Colonic mucosa (tissue), 4 donors: ENCODE data around the gene GALNT1. TPM values are rescaled to one million over a fixed set of nuclear protein-coding genes. Genes with fewer than 3 reads are reported as not detected.

ENCODE experiments used
- DNase-seq: peaks from one replicate; pipeline ENCODE4 v3.0.0-alpha.2; 2020
- H3K27ac ChIP-seq: fragments of 200-600 bp; one replicate; pipeline ENCODE4 v1.8.0; 2021
- H3K27me3 ChIP-seq: fragments of 200-600 bp; one replicate; pipeline ENCODE4 v1.8.0; 2021
- H3K36me3 ChIP-seq: fragments of 200-600 bp; one replicate; pipeline ENCODE4 v1.8.0; 2021
- H3K4me1 ChIP-seq: fragments of 200-600 bp; one replicate; pipeline ENCODE4 v1.8.0; 2021; ENCODE audit warnings: mild to moderate bottlenecking
- H3K4me3 ChIP-seq: fragments of 200-600 bp; one replicate; pipeline ENCODE4 v1.8.0; 2021
- H3K9ac ChIP-seq, 2 donors: one replicate each; pipeline ENCODE4 v1.7.0; 2013; ENCODE audit warnings: control low read depth in 2 of 2, low read depth in 2 of 2, low read length in 2 of 2
- H3K9me3 ChIP-seq: fragments of 200-600 bp; one replicate; pipeline ENCODE4 v1.8.0; 2021
- CTCF ChIP-seq: fragments of 200-600 bp; IDR thresholded peaks from one replicate; pipeline ENCODE4 v1.8.0; 2022; ENCODE audit warnings: antibody characterized with exemption, mild to moderate bottlenecking
- intact Hi-C: fragments of 100-400 bp; cut with DNase I; formaldehyde crosslinking; loops from one replicate; pipeline ENCODE4 v1.14.1; 2022
- total RNA-seq, 2 donors: library from RNA; stranded (reverse); fragmentation: NEBNext Ultra II Directional in 1 of 2; extraction: Animal tissue kit (Norgen Biotek cat#: 25700) in 1 of 2; gene quantifications; one replicate each; pipeline ENCODE4 v1.2.1, GENCODE V29; 2021
- donor health status: healthy.
- donor health status: DM: no; HTN: no; CAD: no.
- donor health status: DM: no; HTN: no; CAD: no.

Gene GALNT1
- total RNA-seq, 2 donors from 2014 or later = 108 to 140 TPM

GRCh38 chr18:35695384-35695783 lies 113.8 kb downstream of the GALNT1 start:
- no peaks in the 10 kb centered on the region for H3K9me3 ChIP-seq
- intact Hi-C loops = no loop called here
- no peak for TF ChIP-seq CTCF
- no peak overlapping the region for H3K4me3 ChIP-seq
- no peak overlapping the region for H3K27ac ChIP-seq
- DNase-seq = no peak
- H3K4me1 ChIP-seq = no peaks in the 10 kb centered on the region
- H3K9ac ChIP-seq = no peak overlapping the region
- no peaks in the 10 kb centered on the region for H3K36me3 ChIP-seq
- no peaks in the 10 kb centered on the region for H3K27me3 ChIP-seq

GRCh38 chr18:35695803-35696202 lies 114.3 kb downstream of the GALNT1 start:
- H3K27me3 ChIP-seq = no peaks in the 10 kb centered on the region
- intact Hi-C loops = no loop called here
- no peak overlapping the region for H3K9ac ChIP-seq
- no peak overlapping the region for H3K27ac ChIP-seq
- H3K9me3 ChIP-seq = no peaks in the 10 kb centered on the region
- TF ChIP-seq CTCF = no peak
- no peak overlapping the region for H3K4me3 ChIP-seq
- DNase-seq = no peak
- no peaks in the 10 kb centered on the region for H3K4me1 ChIP-seq
- no peaks in the 10 kb centered on the region for H3K36me3 ChIP-seq

GRCh38 chr18:35696307-35696706 lies 114.8 kb downstream of the GALNT1 start:
- DNase-seq = no peak
- Histone ChIP-seq H3K4me1 (no peaks in the 10 kb centered on the region), H3K27me3 (no peaks in the 10 kb centered on the region), H3K9ac (no peak overlapping the region), H3K4me3 (no peak overlapping the region), H3K27ac (no peak overlapping the region), H3K36me3 (no peaks in the 10 kb centered on the region), H3K9me3 (no peaks in the 10 kb centered on the region)
- intact Hi-C loops = no loop called here
- no peak for TF ChIP-seq CTCF

DNA sequence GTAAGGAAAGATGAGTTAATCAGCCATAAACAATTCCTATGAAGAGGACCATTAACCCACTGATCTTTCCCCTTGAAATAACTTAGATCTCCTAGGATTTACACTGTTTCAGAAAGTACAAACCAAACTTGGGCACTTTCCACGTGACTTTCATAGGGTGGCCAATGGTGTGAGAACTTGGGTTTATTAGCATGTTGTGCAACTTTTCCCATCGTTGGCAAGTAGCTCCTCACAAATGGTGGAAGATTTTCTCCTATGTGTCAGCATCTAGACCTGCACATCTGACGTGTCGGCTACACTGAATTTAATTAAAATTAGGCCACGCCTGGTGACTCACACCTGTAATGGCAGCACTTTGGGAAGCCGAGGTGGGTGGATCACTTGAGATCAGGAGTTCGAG lies 116.3 kb downstream of the GALNT1 start:
- no peak for DNase-seq
- Histone ChIP-seq H3K9ac (no peak overlapping the region), H3K4me1 (no peaks in the 10 kb centered on the region), H3K9me3 (no peaks in the 10 kb centered on the region), H3K27me3 (no peaks in the 10 kb centered on the region), H3K36me3 (no peaks in the 10 kb centered on the region), H3K4me3 (no peak overlapping the region), H3K27ac (no peak overlapping the region)
- TF ChIP-seq CTCF = no peak
- intact Hi-C loops = no loop called here

DNA sequence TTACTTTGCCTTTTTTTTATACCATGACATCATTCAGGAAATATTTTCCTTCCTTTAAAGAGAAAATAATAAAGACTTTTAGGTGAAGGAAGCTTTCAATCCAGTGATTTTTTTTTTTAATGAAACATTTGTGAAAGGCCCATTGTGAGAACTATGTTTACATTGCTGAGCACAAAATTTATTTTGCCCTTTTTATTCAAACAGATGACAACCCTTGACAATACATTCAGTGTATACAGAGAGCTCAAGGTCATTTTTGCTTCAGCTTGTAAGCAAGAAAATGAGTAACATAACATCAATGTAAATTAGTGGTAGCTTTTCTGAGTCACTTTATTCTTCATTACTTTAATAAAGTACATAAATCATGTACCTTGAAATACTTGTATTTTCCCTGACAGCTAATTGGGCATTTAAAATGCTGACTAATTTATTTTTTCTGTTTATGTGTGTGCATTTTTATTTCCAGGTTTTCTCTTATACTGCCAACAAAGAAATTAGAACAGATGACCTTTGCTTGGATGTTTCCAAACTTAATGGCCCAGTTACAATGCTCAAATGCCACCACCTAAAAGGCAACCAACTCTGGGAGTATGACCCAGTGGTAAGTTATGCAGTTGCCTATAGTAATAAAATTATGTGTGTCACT lies 121.6 kb downstream of the GALNT1 start:
- no peaks in the 10 kb centered on the region for H3K4me1 ChIP-seq
- no peak overlapping the region for H3K27ac ChIP-seq
- intact Hi-C loops = no loop called here
- TF ChIP-seq CTCF = no peak
- DNase-seq = no peak
- H3K36me3 ChIP-seq = no peaks in the 10 kb centered on the region
- no peak overlapping the region for H3K9ac ChIP-seq
- no peak overlapping the region for H3K4me3 ChIP-seq
- no peaks in the 10 kb centered on the region for H3K9me3 ChIP-seq
- H3K27me3 ChIP-seq = no peaks in the 10 kb centered on the region
